HG02885 (cell line): ENCODE results near the gene ZIC2.

Source experiments
- ATAC-seq: cut with Tn5 transposase; IDR thresholded peaks from one replicate; pipeline ENCODE4 v1.9.1; 2021; ENCODE audit warnings: mild to moderate bottlenecking; ENCODE audit not compliant: unreplicated experiment, poor library complexity

Gene ZIC2

GRCh38 chr13:99959127-99959539, 22.5 kb upstream of the ZIC2 start:
- ATAC-seq = no peak

- no peak for ATAC-seq
Observed at GRCh38 chr13:99959540-99960230, 21.9 kb upstream of the ZIC2 start.

GRCh38 chr13:99960663-99961311, 20.8 kb upstream of the ZIC2 start:
- no peak for ATAC-seq

DNA sequence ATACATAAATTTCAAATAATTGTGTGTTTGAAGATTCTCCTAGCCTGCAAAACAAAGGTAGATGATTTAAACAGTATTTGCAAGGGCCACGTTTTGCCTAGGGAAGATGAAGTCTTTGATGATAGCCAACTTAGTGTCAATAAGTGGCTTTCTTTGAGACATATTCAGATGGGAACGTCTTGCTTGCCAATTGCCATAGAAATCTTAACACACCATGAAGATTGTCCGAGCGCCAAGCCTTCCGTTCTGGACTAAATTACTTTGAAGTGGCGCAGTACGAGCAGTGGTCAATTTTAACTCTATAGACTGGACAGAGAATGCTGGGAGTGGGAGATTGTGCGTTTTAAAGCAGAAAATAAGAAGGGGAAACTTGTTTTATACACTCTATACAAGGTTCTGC, 19.9 kb upstream of the ZIC2 start:
- ATAC-seq = no peak

GRCh38 chr13:99962242-99962641, 19.3 kb upstream of the ZIC2 start:
- no peak for ATAC-seq

GRCh38 chr13:99963816-99964339, 17.7 kb upstream of the ZIC2 start:
- no peak for ATAC-seq

DNA sequence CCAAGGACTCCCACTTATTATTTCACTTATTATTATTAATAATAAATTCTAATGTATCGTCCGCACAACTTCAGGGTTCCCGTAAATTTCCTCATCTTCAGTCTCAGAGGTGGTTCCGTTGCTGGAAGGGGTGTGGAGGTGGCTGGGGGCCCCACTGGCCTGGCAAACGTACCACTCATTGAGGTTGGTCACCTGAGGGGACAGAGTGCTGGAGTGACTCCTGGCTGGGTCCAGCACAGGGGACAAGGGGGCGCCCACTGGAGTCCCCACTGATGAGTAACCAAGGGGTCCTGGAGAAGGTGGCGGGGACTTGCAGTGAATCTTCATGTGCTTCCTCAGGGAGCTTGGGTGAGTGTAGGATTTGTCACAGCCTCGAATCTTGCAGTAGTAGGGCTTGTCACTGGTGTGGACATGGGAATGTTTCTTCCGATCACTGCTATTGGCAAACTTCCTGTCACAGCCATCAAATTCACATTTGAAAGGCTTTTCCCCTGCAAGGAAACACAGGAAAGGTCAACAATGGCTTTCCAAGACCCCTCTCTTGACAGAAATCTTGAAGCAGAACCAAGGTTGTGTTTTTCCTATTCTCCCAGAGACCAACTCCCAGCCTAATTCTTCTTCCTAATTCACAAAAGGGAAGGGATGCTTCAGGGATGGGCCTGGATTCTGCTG, 16.1 kb upstream of the ZIC2 start:
- ATAC-seq = no peak

DNA sequence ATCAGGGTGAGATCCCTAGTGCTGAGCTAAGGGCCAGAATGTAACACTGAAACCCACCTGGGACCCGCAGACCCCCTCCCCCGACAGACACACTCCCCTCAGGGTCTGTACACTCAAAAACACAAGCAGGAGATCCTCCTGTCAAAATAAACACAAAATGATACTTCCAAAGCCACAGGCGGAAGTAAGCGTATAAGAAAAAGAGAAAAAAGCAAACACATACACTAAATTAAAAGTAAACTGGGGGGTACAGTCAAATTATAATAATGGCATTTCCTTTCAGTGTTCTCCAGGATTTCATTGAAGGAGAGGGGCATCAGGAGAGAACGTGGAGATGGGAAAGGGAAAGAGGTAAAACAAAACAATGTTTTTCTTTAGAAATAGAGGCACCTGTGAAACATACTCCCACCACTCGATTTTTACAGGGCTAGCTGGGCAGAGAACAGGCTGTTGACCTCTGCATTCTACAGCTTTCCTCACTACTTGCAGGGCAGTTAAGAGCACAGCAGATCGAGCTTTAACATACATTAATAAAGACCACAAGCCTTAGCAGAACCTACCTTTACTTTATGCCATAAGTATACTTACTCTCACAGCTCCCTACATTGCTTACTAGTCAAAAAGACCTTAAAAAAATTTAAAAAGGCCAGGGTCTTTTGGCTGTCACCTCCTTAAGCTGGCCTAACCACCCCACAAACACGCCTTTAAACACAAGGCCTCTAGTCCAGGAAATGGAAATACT, 15.3 kb upstream of the ZIC2 start:
- ATAC-seq = no peak

DNA sequence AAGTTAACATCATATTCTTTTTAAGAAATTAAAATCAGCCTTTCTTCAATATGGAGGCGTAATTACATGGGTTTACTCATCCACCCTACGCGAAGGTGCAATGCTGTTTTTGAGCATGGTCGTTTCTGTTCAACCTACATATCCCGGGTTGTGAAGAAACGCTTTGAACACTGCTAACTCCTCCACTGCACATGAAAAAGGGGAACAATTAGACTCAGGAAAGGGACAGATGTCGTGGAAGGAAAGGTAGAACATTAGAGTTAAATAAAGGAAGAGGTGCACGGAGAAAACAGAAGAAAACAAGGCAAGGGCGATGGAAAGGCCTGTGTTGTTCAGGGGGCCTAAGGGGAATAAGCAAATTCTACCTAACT, 14.1 kb upstream of the ZIC2 start:
- ATAC-seq = no peak

DNA sequence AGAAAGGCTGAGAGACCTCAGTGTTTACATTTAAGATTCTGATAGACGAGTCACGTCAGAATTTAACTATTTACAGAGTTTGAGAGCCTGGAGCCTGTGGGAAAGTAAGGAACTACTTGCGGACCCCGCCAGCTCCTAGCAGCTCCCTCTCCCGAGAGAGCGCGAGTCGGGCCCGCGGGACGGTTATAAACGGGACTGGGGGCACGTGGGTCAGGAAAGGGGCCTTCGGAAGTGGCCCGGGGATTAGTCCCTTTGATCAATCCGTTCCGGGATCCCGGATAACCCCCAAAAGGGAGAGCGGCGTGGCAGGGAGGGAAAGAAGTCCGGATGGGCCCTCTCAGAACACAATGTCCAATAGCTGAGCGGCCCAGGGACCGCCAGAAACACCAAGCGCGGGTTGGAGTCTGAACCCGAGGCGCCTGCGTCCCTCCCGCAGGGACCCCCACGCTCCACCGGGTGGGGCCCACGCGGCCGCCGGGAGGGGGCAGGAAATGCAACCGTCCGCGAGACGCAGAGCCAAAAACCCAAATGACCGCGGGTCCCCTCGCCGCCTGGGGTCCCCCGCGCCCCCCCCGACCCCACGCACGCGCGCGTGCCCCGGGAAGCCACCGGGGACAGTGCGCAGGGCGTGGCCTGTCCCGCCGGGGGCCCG, 13.6 kb upstream of the ZIC2 start:
- no peak for ATAC-seq

DNA sequence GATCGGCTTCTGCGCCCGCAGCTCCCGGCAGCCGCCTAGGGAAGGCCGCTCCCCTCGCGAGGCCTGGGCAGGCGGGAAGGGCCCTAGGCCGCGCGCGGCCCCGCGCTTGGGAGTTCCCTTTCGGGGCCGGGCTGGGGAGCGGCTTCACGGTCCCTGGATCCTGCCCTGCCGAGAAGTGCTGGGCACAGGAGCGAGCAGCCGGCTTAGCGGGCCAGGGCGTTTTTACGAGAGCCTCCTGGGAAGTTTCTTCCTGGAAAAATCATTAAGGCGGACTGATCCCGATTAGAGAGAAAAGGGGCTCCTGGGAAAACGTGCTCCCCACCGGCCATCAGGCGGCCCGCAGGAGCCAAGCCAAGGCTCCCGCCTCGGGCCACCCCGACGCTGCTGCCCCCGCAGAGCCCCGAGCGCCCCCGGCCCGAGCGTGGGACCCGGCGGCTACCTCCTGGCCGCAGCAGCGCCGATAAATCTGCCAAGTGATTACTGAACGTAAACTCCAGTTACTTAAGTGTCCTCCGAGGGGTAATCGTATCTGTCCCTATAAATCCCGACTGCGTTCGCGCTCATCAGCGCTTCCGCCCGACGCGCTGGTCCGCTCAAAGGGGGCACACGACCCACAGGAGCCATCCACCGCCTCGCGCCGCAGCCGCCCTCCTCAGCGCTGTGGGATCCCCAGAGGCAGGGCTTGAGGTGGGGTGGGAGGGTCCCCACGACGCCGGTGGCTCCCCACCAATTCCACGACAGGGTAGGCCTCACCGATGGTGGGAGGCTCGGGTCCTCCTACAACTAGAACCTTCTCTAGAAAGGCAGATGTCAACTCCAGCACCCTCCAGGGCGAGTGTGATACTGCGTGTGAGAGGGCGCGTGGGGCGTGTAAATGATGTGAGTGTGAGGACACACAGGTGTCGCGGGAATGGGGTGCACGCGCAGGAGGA, 12.8 kb upstream of the ZIC2 start:
- no peak for ATAC-seq

- ATAC-seq = no peak
Observed at GRCh38 chr13:99969453-99969918, 12.1 kb upstream of the ZIC2 start.

GRCh38 chr13:99969919-99970650, 11.5 kb upstream of the ZIC2 start:
- peak; percentile 35 for ATAC-seq

DNA sequence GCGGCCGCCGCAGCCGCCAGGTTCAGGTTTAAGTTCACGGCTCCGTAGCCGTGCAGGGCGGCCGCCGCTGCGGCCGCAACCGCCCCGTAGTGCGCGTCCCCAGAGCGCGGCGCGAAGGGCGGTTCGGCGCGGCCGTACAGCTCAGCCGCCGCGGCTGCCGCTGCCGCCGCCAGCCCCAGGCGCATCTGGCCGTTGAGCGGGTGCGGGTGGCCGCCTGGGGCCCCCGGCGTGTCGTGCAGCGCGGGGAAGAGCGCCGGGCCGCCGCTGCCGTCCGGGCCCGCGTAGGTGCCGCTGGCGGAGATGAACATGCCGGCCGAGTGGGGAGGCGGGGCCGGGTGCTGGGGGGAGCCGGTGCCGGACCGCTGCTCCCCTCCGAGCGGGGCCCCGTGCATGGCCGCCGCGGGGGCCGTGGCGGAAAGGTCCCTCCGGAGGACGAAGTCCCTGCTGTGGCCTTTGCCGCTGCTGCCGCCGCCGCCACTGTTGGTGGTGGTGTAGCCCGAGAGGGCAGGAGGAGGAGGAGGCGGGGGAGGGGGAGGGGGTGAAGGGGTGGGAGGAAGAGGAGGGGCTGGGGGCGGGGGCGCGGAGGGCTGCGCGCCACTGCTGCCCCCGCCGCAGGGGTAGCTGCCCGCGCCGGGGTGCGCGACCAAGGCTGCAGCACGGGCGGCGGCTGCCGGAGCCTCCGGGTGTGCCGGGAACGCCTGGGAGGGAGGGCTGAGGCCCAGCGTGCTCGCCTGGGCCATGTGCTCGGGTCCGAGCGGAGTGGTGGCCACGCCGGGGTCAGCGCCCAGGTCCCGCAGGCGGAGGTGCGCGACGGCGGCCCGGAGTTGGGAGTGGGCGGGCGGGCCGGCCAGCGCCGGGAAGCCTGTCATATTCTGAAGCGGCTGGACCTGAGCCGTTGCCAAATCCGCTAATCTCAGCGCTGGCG, 10.7 kb upstream of the ZIC2 start:
- ATAC-seq = peak; percentile 46

- no peak for ATAC-seq
Observed at GRCh38 chr13:99971576-99972189, 9.9 kb upstream of the ZIC2 start, which contains the start of gene ZIC5. TSS of gene ZIC5 (minus strand) at chr13:99971767. CDS start at chr13:99971603, 164 bp downstream.

DNA sequence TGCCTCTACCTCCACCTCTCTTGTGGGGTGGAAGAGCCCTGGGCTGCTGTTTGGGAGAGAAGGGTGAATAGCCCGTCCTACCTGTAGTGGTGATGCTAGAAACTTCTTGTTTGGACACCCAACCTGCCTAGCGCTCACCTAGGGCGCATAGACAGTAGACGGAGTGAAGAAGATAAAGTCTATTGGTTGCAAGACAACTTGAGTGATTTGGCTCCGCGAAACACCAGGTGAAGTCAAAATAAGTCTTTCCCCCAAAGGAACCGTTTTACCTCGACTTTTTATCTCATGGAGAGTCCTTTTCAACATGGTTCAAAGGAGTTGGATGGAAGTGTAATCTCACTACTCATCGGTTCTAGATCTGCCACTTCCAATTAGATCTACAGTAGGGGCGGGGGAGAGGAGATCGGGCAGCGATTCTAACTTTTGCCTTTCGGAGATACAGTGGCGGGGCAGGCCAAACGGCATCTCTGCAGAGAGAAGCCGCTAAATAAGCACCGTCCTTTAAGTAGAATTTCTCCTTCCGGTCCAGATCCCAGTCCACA, 9.3 kb upstream of the ZIC2 start:
- no peak for ATAC-seq
